Astrocyte of the spinal cord (primary cell): Measurements from ENCODE around the gene FHIT.

ENCODE experiments used
- DNase-seq: peaks from one replicate; pipeline ENCODE4 v3.0.0; 2011; ENCODE audit warnings: low read depth, low spot score
- H3K4me3 ChIP-seq: 2 replicates; pipeline ENCODE4 v1.5.1; 2011; ENCODE audit warnings: low read depth, mild to moderate bottlenecking, low read length, moderate library complexity
- in situ Hi-C: cut with HindIII; loops from 2 replicates; pipeline ENCODE4 v1.10.0; 2017; ENCODE audit warnings: low sequenced_read_pairs
- TF ChIP-seq, protein P1 (sequence below): IDR thresholded peaks from 2 replicates; pipeline ENCODE4 v1.5.1; 2012; ENCODE audit warnings: low read depth, mild to moderate bottlenecking, low read length, inconsistent platforms

Gene FHIT

GRCh38 chr3:60413551-60413950 lies 837.7 kb downstream of the FHIT start:
- H3K4me3 ChIP-seq = no peak overlapping the region
- no peak for DNase-seq
- in situ Hi-C loops = no loop called here
- TF ChIP-seq, protein P1, sequence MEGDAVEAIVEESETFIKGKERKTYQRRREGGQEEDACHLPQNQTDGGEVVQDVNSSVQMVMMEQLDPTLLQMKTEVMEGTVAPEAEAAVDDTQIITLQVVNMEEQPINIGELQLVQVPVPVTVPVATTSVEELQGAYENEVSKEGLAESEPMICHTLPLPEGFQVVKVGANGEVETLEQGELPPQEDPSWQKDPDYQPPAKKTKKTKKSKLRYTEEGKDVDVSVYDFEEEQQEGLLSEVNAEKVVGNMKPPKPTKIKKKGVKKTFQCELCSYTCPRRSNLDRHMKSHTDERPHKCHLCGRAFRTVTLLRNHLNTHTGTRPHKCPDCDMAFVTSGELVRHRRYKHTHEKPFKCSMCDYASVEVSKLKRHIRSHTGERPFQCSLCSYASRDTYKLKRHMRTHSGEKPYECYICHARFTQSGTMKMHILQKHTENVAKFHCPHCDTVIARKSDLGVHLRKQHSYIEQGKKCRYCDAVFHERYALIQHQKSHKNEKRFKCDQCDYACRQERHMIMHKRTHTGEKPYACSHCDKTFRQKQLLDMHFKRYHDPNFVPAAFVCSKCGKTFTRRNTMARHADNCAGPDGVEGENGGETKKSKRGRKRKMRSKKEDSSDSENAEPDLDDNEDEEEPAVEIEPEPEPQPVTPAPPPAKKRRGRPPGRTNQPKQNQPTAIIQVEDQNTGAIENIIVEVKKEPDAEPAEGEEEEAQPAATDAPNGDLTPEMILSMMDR = no peak

GRCh38 chr3:60403866-60404265 lies 847.4 kb downstream of the FHIT start:
- no peak overlapping the region for H3K4me3 ChIP-seq
- in situ Hi-C loops = no loop called here
- TF ChIP-seq, protein P1 = no peak
- no peak for DNase-seq

- DNase-seq = no peak
- TF ChIP-seq, protein P1 = no peak
- no peak overlapping the region for H3K4me3 ChIP-seq
- in situ Hi-C loops = no loop called here
Measured at GRCh38 chr3:60402931-60403330, 848.3 kb downstream of the FHIT start.

DNA sequence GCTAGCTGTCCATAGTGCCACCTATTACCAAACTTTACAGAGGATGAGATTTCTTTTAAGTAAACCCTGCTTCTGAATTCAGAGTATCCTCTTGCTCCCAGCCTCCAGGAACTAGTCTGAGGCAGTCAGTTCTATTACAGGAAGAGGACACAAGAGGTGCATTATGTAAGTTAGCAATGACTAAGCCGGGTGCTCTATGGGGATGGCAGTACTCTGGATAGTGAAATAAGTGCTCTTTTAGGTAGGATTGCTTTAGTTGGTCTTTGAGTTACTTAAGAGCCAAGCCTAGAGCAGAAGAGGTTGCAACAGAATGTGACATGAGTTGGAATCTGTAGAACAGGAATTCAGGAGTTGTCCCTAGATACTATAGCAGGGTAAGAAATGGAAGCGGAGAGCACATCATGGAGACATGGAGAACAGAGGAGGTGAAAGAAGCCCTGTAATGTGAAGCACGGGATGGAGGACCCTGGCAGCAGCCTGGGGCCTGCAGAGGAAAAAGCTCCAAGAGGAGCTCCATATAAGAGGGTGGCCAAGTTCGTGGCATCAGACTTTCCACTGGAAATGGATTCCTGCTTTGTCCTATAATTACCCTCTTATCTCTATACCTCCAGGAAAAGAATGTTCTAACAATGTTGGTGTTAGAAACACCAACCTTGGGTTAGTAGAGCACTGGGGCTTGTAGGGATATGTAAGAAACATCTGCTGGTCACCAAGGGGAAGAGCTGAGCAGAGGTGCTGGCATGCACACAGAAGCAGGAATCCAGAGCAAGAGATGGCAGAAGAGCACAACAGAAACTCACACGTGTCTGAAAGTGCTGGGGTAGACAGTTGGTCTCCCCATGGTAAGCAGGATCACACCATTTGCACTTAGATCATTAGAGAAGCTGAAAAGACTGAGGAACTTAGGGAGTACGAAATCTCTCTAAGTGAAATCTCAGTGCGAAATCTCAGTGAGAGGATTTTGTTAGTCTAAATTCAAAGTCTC lies 851.1 kb downstream of the FHIT start:
- in situ Hi-C loops = no loop called here
- TF ChIP-seq, protein P1 = no peak

DNA sequence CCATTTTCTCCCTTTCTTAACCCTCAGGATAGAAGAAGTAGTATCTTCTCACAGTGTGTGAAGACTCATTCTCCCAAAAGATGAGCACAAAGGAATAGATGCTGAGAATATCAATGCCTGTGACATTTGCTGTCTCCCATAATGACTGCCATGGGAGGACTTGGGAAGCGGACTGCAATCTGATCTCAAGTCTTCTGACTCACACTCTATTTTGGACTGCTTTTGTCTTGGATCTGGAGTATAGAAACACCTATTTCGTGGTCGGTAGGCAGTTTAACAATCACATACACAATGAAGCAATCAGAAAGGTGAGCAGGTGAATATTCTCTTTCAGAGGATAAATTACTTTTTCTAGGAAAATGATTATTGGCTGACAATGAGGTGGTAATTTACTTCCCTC lies 852.0 kb downstream of the FHIT start:
- DNase-seq = no peak
- TF ChIP-seq, protein P1 = no peak
- H3K4me3 ChIP-seq = no peak overlapping the region
- in situ Hi-C loops = no loop called here

More for the DNA sequence above, 851.1 kb downstream of the FHIT start:
- H3K4me3 ChIP-seq = no peak overlapping the region
- DNase-seq = no peak

DNA sequence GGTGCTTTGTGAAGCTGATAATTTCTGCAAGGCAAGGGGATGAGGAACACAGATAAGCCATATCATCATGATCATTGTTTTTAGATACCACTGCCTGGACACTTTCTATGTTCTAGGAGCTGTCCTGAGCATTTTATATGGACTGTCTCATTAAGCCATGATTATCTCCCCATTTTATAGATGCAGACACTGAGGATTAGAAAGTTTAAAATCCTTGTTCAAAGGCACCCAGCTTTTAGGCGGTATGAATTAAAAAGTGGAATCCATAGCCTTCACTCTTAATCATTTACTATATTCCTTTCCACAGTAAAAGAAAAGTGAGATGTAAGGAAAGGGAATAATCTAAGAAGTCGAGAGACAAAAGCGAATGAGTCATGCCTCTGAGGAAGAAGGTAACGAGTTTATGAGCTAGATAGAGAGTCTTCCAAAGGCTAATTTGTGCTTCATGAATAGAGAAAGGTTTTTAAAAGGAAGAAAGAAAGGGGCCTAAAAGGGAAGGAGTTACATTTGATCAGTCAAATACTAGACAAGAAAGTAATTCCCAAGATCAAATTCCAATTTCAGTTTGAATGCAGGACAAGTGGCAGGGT lies 856.0 kb downstream of the FHIT start:
- no peak for DNase-seq
- in situ Hi-C loops = no loop called here
- TF ChIP-seq, protein P1 = no peak
- no peak overlapping the region for H3K4me3 ChIP-seq
